ENCODE data around the gene UBE2J2. TPM values are rescaled to one million over a fixed set of nuclear protein-coding genes. Genes with fewer than 3 reads are reported as not detected.
A peak's percentile ranks its signal among the peaks of the same experiment; 100 is the strongest.

Gene UBE2J2
- total RNA-seq, 1 donor from 2014 or later = 32.9 TPM

GRCh38 chr1:1206966-1207531, 66.6 kb downstream of the UBE2J2 start:
- Histone ChIP-seq H3K4me3 (no peak overlapping the region), H3K4me2 (peak overlapping the region; percentile 86)
- peaks cover 7% of the 10 kb centered on the region for H3K27me3 Mint-ChIP-seq (ENCODE audit: insufficient read depth, low read depth)

DNA sequence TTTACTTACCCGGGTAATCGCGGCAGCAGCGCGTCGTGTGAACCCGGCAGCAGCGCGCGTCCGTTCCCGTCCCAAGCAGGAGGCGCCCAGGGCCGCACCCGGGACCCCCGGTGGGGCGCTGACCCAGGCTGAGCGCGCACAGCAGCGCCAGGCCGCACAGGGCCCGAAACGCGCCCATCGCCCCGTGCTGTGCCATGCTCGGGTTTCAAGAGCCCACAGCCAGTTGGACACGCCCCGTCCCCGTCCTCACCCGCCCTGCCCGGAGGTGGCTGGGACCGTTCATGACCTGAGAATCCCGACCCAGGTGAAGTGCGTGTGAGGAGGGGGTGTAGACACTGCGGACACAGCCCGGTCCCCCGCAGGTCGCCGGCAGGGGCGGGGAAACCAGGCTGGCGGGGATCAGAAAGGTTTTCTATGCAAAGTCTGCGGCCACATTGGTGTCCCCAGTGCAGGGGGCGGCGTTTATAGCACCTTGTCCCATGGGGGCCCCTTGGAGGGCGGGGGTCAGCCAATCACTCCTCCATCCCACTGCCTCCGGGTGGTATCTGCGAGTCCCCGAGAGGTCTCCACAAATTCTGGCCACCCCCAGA, 67.2 kb downstream of the UBE2J2 start, which contains the start of gene TNFRSF18:
TSS of gene TNFRSF18 (minus strand) at position 217 of the 590 bp plus-strand sequence. CDS start at position 196, 21 bp downstream.
- no peaks in the 10 kb centered on the region for H3K36me3 ChIP-seq
- no peaks in the 10 kb centered on the region for H3F3A ChIP-seq (ENCODE audit: low read depth)
- H3K27me3 Mint-ChIP-seq (ENCODE audit: insufficient read depth, low read depth) = peaks cover 7% of the 10 kb centered on the region
- no peaks in the 10 kb centered on the region for H3K79me2 ChIP-seq (ENCODE audit: low read depth)
- peaks cover 58% of the 10 kb centered on the region for H3K27me3 ChIP-seq
- H3K9me3 ChIP-seq (ENCODE audit: low read depth) = no peaks in the 10 kb centered on the region
- no peaks in the 10 kb centered on the region for H3K9me3 Mint-ChIP-seq
- H3K4me1 Mint-ChIP-seq = no peaks in the 10 kb centered on the region
- H2AFZ ChIP-seq (replicated peaks) = no peak within 1 kb of the TSS
- DNase-seq (ENCODE audit: low spot score) = peak; percentile 69
- H3K9ac ChIP-seq = no peak within 1 kb of the TSS
- no peak within 1 kb of the TSS for H3K27ac ChIP-seq
- H4K20me1 ChIP-seq (ENCODE audit: low read depth) = no peaks in the 10 kb centered on the region
- no peak within 1 kb of the TSS for H3K27ac Mint-ChIP-seq
- H3K4me3 ChIP-seq = peak within 1 kb of the TSS; percentile 35
- no peak within 1 kb of the TSS for H3K4me3 Mint-ChIP-seq
- H3K4me2 ChIP-seq = peak within 1 kb of the TSS; percentile 86
- no peaks in the 10 kb centered on the region for H3K36me3 Mint-ChIP-seq
- H3K4me1 ChIP-seq = no peaks in the 10 kb centered on the region
- TF ChIP-seq EZH2 (IDR thresholded peaks at IDR 0.05) = peak; percentile 65
- peak; percentile 68 for TF ChIP-seq EZH2phosphoT487 (IDR thresholded peaks at IDR 0.05)
- no peak for TF ChIP-seq CTCF (IDR thresholded peaks at IDR 0.05)

More at GRCh38 chr1:1206966-1207531, 66.6 kb downstream of the UBE2J2 start:
- no peak overlapping the region for H3K27ac Mint-ChIP-seq
- DNase-seq (ENCODE audit: low spot score) = no peak
- no peaks in the 10 kb centered on the region for H3K36me3 Mint-ChIP-seq
- Histone ChIP-seq H3K4me1 (no peaks in the 10 kb centered on the region), H4K20me1 (ENCODE audit: low read depth) (no peaks in the 10 kb centered on the region), H3F3A (ENCODE audit: low read depth) (no peaks in the 10 kb centered on the region), H3K36me3 (no peaks in the 10 kb centered on the region), H3K27ac (no peak overlapping the region), H3K27me3 (peaks cover 55% of the 10 kb centered on the region), H2AFZ (replicated peaks) (no peak overlapping the region), H3K79me2 (ENCODE audit: low read depth) (no peaks in the 10 kb centered on the region), H3K9me3 (ENCODE audit: low read depth) (no peaks in the 10 kb centered on the region), H3K9ac (no peak overlapping the region)
- H3K4me1 Mint-ChIP-seq = no peaks in the 10 kb centered on the region
- TF ChIP-seq CTCF (IDR thresholded peaks at IDR 0.05) (peak; percentile 15), EZH2phosphoT487 (IDR thresholded peaks at IDR 0.05) (no peak), EZH2 (IDR thresholded peaks at IDR 0.05) (peak; percentile 1)
- H3K9me3 Mint-ChIP-seq = no peaks in the 10 kb centered on the region
- H3K4me3 Mint-ChIP-seq = no peak overlapping the region

- Histone ChIP-seq H3K9ac (no peak overlapping the region), H3K36me3 (no peaks in the 10 kb centered on the region), H3K79me2 (ENCODE audit: low read depth) (no peaks in the 10 kb centered on the region), H3K9me3 (ENCODE audit: low read depth) (no peaks in the 10 kb centered on the region), H3K4me2 (peak overlapping the region; percentile 86), H4K20me1 (ENCODE audit: low read depth) (no peaks in the 10 kb centered on the region), H3K4me1 (no peaks in the 10 kb centered on the region), H3K4me3 (peak overlapping the region; percentile 35), H3K27ac (no peak overlapping the region), H2AFZ (replicated peaks) (no peak overlapping the region), H3K27me3 (peaks cover 64% of the 10 kb centered on the region), H3F3A (ENCODE audit: low read depth) (no peaks in the 10 kb centered on the region)
- no peaks in the 10 kb centered on the region for H3K9me3 Mint-ChIP-seq
- no peak overlapping the region for H3K4me3 Mint-ChIP-seq
- H3K27me3 Mint-ChIP-seq (ENCODE audit: insufficient read depth, low read depth) = peaks cover 6% of the 10 kb centered on the region
- no peak for DNase-seq (ENCODE audit: low spot score)
- H3K4me1 Mint-ChIP-seq = no peaks in the 10 kb centered on the region
- TF ChIP-seq EZH2phosphoT487 (IDR thresholded peaks at IDR 0.05) (no peak), EZH2 (IDR thresholded peaks at IDR 0.05) (no peak), CTCF (IDR thresholded peaks at IDR 0.05) (no peak)
- no peaks in the 10 kb centered on the region for H3K36me3 Mint-ChIP-seq
- no peak overlapping the region for H3K27ac Mint-ChIP-seq
These were observed 67.8 kb downstream of the UBE2J2 start for GRCh38 chr1:1205769-1206375.
